OCI-LY3 (cell line): ENCODE data around the gene SMYD3.

Experiments
- CTCF ChIP-seq: fragments of 200-600, 300-600 bp; sonication (generic); IDR thresholded peaks from 2 replicates; pipeline ENCODE4 v1.5.1; 2014; ENCODE audit warnings: antibody characterized with exemption, low read length, low read depth
- EZH2phosphoT487 ChIP-seq: fragments of 200-600 bp; shearing (Covaris generic); IDR thresholded peaks from 2 replicates; pipeline ENCODE4 v1.6.1; 2018; ENCODE audit warnings: antibody characterized with exemption, mixed run types, low read depth

GRCh38 chr1:246434335-246434734 lies 72.7 kb downstream of the SMYD3 start:
- no peak for TF ChIP-seq CTCF
- TF ChIP-seq EZH2phosphoT487, result no peak
